Activated gamma-delta T cell treated with Interleukin-2 at 50 U/mL for 16 hours (primary cell): ENCODE measurements around the gene COL21A1.

Source experiments
- DNase-seq: peaks from one replicate; pipeline ENCODE4 v3.0.0-alpha.2; 2020

COL21A1 gene

DNA sequence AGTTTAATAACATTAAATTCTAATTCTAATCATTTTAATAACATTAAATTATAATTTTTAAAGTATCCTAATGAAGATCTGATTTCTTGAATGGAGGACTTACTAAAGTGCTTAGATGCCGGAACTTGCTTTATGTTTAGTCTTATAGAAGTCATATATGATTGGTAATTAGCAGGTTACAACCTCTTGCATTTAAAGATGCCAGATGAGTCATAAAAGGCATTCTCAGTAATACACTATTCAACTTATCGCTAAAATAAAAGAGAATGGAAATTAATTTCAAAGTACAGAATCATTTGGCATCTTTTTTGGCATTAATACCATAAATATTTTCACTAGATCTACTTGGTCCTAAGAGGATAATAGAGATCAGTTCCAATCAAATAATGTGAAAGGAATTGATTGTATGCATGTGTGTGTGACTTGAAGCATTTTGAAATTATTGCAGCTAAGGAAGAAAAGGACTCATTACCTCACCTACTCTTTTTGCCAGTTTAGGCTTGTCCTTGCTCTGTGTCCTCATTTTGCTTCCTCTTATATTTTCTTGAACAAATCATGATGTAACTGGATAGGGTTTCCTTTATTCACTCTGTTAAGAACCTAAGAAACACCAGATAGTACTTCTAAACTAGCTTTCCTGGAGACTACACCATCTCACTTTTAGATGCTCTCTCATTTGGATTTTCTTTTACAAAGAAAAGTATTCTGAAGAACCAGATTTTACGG lies 2.7 kb downstream of the COL21A1 start:
- DNase-seq: no peak

DNA sequence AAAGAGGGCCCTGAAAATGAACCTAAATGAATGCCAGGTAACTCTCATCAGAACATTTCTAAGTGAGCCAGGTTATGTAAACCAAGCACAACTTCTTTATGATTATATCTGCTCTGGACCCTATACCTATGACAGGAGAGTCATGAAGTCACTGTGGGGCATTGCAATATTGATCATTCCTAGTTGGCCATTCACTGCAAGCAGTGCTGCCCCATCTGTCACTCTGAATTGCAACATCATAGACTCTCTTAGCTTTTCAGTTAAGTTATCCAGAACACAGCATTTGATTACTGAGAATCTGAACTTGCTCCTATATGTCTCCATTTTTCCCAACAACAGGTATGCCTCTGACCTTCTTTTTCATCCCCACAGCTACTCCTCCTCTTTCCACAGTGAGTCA lies 3.3 kb downstream of the COL21A1 start:
- DNase-seq: no peak

DNA sequence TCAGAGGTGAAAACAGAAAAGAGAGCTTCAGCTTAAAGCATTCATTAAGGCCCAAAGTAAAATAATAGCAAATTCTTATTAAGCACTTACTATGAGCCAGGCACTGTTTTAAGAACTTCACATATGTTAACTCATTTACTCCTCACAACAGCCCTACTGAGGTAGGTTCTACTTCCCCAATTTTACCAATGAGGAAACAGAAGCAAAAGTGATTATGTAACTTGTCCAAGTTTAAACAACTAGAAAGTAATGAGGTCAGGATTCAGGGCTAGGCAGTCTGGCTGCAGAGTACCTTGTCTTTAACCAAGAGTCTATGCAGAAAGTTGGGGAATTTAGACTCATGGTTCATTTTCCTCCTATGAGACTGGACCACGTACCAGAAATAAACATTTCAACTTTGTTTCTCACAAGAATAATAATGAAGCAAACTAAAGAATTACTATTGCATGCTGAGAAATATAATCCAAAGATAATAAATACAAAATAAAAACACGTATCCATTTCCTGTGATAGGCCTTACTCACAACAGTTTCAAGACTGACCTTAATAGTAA lies 3.8 kb downstream of the COL21A1 start:
- DNase-seq: no peak

DNA sequence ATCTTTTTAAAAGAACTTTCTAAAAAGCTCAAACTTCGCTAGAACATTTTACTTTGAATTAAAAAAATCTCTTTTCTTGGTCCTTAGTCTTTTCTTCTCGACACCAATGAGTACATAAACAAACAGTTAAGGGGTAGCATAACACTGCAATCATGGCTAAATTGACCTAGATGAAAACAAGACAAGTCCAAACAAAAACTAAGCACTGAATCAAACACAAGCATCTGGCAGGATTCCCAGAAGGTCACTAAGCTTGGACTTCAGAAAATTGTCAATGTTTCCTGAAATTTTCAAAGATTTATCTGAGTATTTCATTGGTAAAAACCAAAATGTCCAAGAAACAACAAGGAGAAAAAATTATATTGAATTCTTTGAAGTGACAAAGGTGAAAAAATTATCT lies 5.0 kb downstream of the COL21A1 start:
- no peak for DNase-seq

DNA sequence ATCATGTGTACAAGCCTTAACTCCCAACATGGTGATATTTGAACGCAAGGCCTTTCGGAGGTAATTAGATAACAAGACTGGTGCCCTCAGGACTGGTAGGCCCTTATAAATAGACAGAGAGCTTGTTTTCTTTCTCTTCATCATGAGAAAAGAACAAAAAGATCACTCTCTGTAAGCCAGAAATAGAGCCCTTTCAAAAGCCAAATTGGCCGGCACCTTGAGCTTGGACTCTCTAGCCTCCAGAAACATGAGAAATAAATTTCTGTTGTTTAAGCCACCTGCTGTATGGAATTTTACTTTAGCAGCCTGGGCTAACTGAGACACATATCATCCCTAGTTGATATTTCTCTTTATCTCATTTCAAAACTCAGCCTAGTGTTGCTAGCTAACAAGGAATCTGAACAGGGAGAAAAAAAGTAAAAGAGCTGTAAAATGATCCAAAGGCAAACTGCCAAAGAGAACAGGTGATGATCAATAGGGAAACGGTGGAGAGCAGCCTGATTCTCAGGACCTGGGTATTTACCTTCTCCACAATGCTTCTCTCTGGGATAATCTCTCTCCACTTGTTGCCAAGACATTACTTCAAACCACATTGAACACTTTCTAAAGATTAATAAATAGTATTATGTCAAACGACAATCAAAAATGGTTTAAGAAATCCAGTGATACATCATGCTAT lies 6.1 kb downstream of the COL21A1 start:
- no peak for DNase-seq

DNA sequence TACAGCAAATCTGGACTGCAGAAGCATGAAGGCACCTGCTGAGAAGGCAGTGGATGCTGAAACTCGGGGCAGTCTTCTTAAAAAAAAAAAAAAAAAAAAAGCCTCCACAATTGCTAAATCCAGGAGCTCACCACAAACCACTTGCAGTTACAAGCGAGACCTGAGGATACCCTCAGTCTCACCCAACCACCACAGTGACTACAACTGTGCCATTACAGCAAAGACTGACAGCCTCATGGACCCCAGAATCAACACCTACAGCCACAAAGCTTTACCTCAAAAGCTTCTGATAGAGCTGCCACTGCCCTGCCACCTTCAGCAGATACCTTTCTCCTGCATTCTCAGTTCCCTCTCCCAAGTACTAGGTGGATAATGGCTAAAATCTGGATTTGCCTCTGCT lies 9.0 kb downstream of the COL21A1 start:
- no peak for DNase-seq

DNA sequence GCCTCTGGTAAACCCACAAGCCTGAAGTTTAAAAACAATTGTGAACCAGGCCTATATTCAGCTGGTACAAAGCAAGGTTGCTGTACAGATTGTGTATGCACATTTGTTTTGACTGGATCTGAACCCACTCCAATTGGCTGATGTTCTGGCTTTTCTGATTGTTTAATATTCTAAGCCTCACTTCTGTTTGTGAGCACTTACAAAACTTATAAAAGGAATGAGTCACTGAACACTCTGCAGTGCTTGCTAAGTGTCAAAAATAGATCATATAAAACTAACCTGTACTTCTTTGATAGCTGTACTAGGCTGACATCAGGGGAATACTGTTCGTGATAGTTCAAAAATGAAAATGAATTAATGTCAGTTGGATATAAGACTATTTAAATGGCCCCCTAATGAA lies 12.1 kb downstream of the COL21A1 start:
- DNase-seq: no peak

DNA sequence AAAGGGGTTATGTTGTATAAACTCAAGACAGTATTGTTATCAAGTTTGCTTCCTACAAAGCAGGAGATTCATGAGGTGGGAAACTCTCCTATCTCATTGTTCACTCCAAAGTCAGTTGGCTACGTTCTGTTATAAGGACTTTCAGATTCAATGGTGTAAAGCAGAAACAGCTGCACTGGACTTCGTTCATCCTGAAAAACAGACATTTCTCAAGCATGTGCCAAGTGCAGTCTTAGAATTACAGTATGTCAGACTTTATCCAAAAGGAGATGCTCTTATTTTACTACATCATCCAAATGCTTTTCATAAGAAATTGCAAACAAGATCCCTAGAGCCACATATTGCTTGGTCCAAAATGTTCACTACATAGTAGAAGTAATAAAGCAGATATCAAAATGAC lies 14.9 kb downstream of the COL21A1 start:
- no peak for DNase-seq

DNA sequence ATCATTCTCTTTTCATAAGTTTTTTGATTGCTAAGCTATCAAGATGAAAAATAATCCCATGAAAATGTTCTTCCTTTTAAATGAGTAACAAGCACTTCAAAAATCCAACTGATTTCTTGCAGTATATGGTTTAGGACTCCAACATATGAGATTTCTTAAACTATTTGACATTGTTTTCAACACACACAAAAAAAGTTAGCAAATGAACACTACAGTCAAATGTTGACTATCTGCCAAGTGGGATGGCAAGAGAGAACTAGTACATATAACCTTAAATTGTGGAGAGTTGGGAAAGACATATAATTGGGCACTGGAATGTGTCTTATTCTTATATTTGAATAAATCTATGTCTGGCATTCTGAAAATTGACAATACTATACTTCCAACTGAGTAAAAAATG lies 15.6 kb downstream of the COL21A1 start:
- no peak for DNase-seq

DNA sequence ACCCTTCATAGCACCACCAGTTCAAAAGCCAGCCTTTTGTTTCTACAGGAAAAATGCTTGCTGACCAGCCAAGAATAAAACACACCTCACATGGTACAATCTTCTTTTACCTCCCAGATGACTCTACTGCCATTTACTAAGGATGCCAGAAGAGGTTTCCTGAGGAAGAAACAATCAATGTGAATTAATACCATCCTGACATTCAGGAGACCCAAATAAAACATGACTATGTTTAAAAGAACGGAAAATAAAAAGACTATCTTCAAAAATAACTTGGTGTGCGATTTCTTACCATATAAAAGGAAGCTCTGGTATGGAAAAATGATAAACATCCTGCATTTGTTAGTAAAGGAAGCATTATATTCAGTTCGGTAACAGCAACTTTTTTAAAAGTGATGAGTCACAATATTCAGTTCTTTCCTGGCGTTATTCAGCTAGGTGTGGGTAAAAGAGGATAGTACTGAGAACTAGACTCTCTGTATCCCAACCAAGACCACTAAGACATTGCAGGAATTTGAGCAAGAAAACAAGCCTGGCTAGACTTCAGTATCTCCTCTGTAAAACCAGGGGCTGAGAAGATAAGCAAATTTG lies 16.3 kb downstream of the COL21A1 start:
- DNase-seq: no peak

DNA sequence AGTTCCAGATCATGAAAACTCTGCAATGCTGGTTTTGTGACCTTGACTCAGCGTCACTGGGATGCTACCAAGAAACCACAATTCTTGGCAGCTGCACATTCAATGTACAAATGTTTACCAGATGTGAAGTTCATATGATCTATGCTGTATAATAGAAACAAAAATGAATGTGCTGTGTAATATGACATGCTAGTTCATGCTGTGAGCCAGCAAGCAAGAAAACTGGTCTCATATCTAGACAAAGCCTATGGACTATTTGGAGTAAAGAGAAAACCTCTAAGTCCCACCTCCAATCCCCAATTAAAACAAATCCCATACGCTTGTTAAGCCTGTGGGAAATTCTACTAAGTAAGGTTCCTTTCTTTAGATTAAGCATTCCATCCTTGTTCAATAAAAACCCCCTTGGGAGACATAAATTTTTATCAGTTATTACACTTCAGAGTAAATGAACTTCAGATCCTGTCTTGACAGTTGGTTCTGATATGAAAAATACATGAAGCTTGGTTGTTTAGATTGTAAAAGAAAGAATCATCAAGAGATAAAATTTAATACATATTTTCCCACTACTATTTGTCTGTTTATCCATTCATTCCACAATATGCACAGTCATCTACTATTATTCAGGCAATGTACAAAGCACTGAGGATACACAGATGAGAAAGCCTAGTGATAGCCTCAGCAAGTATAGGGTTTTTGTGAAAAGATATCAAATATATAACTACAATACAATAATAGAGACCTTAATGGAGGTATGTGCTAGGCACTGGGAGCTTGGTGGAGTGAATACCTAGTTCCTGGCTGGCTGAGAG lies 20.1 kb downstream of the COL21A1 start:
- no peak for DNase-seq

DNA sequence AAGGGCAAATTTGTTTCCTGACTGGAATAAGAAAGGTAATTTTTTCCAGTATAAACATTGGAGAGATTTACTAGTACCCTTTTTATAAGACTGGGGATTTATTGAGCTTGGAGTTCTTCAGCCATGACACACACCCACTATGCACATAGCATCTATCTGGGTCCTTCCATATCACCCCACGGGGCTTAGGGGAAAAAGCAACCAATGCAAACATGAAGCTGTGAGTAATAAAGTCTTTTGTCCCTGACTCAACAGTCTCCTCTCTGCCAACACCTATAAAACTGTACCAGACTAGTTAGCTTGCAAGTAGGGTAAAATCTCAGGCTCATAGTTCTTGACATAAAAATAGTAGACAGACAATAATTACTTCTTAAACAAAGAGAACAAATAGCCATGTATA lies 23.4 kb downstream of the COL21A1 start:
- no peak for DNase-seq

DNA sequence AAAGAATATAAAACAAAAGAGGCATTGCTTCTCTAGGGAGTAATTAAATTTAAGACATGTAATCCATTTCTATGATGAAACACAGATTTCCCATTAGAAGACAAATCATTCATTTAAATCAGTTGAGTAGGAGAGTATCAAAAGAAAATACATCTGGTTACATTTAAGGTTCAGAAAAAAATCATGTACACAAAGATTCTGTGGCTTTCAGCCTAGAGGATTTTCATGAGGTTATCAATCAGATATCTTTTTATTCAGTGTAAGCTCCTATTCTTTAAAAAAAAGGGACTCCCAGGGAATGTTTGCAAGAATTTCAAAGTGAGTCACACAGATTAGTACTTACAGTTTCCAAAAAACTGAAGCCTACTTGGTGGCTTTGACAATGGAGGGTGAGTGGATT lies 24.9 kb downstream of the COL21A1 start:
- DNase-seq: no peak

DNA sequence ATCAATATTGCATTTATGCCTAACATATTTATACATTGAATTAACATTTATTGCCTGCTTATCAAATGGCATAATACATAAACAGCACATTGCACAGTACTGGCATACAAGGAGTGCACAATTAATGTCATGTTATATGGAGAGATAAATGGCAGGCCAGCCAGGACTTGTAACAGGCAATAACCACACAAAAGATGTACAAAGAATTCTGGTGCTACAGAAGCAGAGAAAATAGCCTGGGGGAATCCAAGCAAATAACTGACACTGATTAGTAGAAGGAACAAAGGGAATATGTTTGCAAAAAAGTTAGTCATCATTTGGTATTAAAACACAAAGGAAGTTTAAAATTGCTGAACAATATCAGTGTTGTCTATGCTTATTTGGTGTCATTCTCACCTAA lies 27.3 kb downstream of the COL21A1 start:
- no peak for DNase-seq

DNA sequence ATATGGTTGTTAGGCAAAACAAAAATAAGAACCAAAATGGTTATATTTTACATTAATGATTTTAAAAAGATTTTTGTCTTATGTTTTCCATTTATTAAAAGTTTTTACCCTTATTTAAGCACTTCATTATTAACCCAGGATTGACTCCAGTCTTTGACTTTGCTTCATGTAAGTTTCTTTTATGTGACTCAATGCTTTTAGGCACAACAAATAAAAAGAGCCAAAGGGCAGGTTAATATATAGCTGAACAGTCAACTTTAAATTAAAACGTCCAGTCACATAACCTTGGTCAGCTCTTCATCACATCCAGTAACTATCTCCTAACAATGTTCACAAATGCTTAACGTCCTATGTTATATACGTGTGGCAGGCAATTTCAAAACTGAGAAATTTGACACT lies 32.7 kb downstream of the COL21A1 start:
- DNase-seq: no peak

DNA sequence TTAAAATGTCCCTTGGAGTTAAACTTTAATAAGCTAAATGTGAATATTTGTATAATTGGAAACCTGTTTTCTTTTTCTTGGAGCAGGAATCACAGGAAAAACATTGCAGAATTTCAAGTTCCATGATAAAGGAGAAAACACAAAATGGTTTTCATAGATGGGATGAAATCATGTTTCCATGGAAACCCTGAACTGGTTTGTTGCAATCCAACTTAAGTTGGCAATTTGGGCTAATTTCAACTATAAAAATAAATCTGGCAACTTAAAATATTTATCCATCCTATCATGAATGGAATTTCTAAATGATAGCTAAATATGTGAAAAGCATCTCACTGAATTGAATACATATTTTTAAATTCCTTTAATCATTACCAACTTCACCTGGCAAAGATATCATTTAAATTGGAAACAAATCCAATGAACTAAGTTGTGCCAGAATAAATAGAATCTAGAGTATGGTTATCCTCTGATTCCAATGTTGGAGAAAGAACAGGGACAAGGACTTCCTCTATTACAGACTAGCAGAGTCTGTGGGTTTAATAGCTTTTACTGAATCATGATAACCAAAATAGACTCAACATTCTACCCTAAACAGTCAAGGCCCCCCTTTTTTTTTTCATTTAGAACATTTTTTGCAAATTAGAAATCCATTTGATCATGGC lies 33.2 kb downstream of the COL21A1 start:
- no peak for DNase-seq

DNA sequence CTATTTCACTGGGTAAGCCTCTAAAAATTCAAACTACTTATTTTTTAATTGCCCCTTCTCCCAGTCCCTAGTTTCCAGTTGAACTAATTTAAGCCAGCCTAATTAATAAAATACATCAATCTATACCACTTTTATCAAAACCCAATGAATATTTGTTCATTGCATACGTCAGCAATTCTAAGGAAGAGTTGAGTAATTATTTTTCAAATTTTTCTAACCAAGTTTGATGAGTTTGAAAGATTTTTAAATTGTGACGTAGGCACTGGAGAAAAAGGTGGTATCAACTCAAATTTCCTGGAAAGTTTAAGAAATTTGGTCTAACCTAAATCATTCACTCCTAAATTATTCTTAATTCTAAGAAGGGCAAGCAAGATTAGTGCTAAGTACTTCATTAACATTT lies 35.7 kb downstream of the COL21A1 start:
- DNase-seq: no peak

DNA sequence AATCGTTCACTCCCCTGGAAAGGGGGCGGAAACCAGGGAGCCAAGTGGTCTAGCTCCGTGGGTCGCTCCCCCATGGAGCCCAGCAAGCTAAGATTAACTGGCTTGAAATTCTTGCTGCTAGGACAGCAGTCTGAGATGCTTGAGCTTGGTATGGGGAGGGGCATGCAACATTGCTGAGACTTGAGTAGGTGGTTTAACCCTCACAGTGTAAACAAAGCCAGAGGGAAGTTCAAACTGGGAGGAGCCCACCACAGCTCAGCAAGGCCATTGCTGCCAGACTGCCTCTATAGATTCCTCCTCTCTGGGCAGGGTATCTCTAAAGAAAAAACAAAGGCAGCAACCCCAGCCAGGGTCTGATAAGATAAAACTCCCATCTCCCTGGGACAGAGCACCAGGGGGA lies 43.2 kb downstream of the COL21A1 start:
- DNase-seq: no peak

DNA sequence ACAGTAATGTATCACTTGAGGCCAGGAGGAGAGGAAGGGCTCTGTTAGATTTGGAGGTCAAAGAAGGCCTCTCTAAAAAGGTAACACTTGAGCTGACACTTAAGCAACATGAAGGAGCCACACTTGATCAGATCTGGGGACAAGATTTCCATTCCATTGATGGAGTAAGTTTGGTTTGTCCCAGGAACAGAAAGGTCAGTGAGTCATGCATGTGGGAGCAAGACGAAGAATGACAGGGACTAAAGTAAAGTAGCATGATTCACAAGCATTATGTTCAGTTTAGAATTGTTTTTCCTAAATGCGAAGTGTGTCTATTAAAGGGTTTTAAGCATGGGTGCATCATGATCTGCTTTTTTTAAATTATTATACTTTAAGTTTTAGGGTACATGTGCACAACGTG lies 47.4 kb downstream of the COL21A1 start:
- DNase-seq: no peak

DNA sequence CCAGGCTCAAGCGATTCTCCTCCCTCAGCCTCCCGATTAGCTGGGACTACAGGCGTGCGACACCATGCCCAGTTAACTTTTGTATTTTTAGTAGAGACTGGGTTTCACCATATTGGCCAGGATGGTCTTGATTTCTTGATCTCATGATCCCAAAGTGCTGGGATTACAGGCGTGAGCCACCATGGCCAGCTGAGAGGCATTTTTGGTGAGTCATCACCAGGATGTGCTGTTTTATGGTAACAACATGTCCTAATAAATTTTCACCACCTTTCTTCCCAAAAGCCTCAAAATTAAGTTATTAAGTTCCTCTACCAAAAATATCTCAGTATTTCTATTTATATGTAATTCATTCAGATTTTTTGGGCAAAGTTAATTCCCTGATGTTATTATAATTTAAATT lies 53.5 kb downstream of the COL21A1 start:
- DNase-seq: no peak

DNA sequence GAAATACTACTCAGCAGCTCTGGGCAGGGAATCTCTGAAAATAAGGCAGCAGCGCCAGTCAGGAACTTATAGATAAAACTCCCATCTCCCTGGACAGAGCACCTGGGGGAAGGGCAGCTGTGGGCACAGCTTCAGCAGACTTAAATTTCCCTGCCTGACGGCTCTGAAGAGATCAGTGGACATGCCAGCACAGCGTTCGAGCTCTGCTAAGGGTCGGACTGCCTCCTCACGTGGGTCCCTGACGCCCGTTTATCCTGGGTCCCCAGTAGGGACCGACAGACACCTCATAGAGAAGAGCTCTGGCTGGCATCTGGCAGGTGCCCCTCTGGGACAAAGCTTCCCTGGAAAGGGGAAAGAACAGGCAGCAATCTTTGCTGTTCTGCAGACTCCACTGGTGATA lies 59.0 kb downstream of the COL21A1 start:
- DNase-seq: no peak

DNA sequence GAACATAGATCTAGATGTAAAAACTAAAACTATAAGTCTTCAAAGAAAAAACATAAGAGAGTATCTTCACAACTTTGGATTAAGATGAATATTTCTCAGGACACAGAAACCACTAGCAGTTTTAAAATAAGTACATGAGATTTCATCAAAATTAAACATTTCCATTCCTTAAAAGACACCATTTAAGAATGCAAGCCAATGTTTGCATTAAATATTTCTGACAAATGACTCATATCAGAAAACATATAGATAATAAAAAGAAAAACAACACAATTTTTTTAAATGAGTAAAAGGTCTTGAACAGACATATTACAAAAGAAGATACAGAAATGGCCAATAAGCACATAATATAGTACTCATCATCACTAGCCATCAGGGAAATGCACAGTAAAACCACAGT lies 59.7 kb downstream of the COL21A1 start:
- DNase-seq: no peak

DNA sequence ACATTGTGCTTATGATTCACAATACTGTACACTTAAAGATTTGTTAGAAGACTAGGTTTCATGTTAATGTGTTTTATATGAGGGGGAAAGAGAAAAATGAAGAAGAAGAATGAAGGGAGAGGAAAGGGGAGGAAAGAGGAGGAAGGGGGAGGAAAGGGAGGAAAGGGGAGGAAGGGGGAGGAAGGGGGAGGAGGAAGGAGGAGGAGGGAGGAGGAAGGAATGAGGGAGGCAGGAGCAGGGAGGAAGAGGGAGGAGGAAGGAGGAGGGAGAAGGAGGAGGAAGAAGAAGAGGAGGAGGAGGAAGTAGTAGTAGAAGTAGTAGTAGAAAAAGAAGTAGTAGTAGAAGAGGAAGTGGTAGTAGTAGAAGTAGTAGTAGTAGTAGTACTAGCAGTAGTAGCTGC lies 70.6 kb downstream of the COL21A1 start:
- no peak for DNase-seq
